ENCODE results near the gene GAB1. TPM values are rescaled to one million over a fixed set of nuclear protein-coding genes. Genes with fewer than 3 reads are reported as not detected.

GAB1 gene
- total RNA-seq, 1 experiment from 2014 or later = 3.8 TPM

DNA sequence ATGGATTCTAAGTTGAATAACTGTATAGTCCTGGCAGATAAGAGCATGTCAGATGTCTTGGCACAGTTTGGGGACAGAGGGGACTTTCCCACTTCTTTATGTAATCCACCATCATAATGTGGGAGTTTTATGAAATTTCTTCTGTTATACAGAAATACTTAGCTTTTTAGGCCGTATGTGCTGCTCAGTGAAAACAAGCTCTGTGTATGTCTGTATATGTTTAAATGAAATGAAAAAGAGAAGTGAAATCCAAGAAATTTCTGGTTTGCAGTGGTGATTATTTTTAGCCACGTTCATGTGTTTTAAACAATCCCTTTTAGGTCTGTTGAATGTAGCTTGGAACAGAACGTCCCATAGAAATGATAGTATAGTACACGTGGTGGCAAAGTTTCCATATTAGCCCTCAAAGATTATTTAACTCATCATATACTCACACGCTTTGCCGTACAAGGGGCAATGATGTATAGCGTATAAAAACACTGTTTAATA is 41.0 kb downstream of the GAB1 start:
- Histone ChIP-seq H3K27ac (ENCODE audit: low read depth, low read length) (no peak overlapping the region), H3K9me3 (ENCODE audit: control insufficient read depth in 1 of 2, insufficient read depth in 1 of 2, low read depth in 1 of 2, low read length in 2 of 2) (no peaks in the 10 kb centered on the region), H3K4me2 (ENCODE audit: low read length) (no peak overlapping the region), H3K27me3 (ENCODE audit: insufficient read depth, low read length) (no peaks in the 10 kb centered on the region), H2AFZ (ENCODE audit: low read depth, low read length, poor library complexity, severe bottlenecking) (no peak overlapping the region), H3K36me3 (ENCODE audit: control insufficient read depth in 1 of 2, insufficient read depth in 2 of 2, low read length in 2 of 2) (no peaks in the 10 kb centered on the region), H4K20me1 (ENCODE audit: insufficient read depth) (no peaks in the 10 kb centered on the region), H3K4me3 (replicated peaks in 1 of 2; ENCODE audit: low read depth in 1 of 2, low read length in 2 of 2) (no peak overlapping the region), H3K79me2 (ENCODE audit: insufficient read depth, low read length) (no peaks in the 10 kb centered on the region), H3K4me1 (ENCODE audit: control insufficient read depth in 1 of 2, insufficient read depth in 2 of 2, low read length in 2 of 2) (no peaks in the 10 kb centered on the region), H3K9ac (ENCODE audit: low read length) (no peak overlapping the region), H3K9me2 (ENCODE audit: insufficient read depth) (no peaks in the 10 kb centered on the region)
- RAD21 ChIA-PET (ENCODE audit: low non-redundant PET in 1 of 2, low total read pairs in 2 of 2, uncharacterized antibody in 2 of 2, unreplicated experiment in 2 of 2) = no interaction called here
- intact Hi-C loops (cut with micrococcal nuclease) = no loop called here
- ATAC-seq (no peak), DNase-seq (ENCODE audit: low read depth, low spot score) (no peak)
- CTCF ChIA-PET = no interaction called here
- no peak for TF ChIP-seq CEBPB (IDR thresholded peaks at IDR 0.05; ENCODE audit: low read depth)
- TF ChIP-seq, protein P1, sequence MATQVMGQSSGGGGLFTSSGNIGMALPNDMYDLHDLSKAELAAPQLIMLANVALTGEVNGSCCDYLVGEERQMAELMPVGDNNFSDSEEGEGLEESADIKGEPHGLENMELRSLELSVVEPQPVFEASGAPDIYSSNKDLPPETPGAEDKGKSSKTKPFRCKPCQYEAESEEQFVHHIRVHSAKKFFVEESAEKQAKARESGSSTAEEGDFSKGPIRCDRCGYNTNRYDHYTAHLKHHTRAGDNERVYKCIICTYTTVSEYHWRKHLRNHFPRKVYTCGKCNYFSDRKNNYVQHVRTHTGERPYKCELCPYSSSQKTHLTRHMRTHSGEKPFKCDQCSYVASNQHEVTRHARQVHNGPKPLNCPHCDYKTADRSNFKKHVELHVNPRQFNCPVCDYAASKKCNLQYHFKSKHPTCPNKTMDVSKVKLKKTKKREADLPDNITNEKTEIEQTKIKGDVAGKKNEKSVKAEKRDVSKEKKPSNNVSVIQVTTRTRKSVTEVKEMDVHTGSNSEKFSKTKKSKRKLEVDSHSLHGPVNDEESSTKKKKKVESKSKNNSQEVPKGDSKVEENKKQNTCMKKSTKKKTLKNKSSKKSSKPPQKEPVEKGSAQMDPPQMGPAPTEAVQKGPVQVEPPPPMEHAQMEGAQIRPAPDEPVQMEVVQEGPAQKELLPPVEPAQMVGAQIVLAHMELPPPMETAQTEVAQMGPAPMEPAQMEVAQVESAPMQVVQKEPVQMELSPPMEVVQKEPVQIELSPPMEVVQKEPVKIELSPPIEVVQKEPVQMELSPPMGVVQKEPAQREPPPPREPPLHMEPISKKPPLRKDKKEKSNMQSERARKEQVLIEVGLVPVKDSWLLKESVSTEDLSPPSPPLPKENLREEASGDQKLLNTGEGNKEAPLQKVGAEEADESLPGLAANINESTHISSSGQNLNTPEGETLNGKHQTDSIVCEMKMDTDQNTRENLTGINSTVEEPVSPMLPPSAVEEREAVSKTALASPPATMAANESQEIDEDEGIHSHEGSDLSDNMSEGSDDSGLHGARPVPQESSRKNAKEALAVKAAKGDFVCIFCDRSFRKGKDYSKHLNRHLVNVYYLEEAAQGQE (IDR thresholded peaks at IDR 0.05; ENCODE audit: low read depth) = no peak
- TF ChIP-seq TCF7L2 (IDR thresholded peaks at IDR 0.05; ENCODE audit: borderline replicate concordance, extremely low read depth, insufficient read depth, insufficient read length) = no peak
- TF ChIP-seq, protein P2, sequence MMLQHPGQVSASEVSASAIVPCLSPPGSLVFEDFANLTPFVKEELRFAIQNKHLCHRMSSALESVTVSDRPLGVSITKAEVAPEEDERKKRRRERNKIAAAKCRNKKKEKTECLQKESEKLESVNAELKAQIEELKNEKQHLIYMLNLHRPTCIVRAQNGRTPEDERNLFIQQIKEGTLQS (IDR thresholded peaks at IDR 0.05) = no peak
- no peak for TF ChIP-seq CBX3 (IDR thresholded peaks at IDR 0.05; ENCODE audit: low read depth)
- TF ChIP-seq EGR1 (IDR thresholded peaks at IDR 0.05; ENCODE audit: low read depth) = no peak
- TF ChIP-seq YY1 (IDR thresholded peaks at IDR 0.05; ENCODE audit: extremely low read depth, insufficient replicate concordance, low read depth, low read length) = no peak
- no peak for TF ChIP-seq SRF (IDR thresholded peaks at IDR 0.05; ENCODE audit: low read depth)
- TF ChIP-seq, protein P3, sequence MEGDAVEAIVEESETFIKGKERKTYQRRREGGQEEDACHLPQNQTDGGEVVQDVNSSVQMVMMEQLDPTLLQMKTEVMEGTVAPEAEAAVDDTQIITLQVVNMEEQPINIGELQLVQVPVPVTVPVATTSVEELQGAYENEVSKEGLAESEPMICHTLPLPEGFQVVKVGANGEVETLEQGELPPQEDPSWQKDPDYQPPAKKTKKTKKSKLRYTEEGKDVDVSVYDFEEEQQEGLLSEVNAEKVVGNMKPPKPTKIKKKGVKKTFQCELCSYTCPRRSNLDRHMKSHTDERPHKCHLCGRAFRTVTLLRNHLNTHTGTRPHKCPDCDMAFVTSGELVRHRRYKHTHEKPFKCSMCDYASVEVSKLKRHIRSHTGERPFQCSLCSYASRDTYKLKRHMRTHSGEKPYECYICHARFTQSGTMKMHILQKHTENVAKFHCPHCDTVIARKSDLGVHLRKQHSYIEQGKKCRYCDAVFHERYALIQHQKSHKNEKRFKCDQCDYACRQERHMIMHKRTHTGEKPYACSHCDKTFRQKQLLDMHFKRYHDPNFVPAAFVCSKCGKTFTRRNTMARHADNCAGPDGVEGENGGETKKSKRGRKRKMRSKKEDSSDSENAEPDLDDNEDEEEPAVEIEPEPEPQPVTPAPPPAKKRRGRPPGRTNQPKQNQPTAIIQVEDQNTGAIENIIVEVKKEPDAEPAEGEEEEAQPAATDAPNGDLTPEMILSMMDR (IDR thresholded peaks at IDR 0.05 in 2 of 3, conservative IDR thresholded peaks at IDR 0.05 in 1 of 3; ENCODE audit: borderline replicate concordance in 1 of 3, insufficient read depth in 1 of 3, low read depth in 2 of 3, low read length in 2 of 3) = no peak
- no peak for TF ChIP-seq POLR2A (IDR thresholded peaks at IDR 0.05; ENCODE audit: borderline replicate concordance, extremely low read depth, insufficient read depth, insufficient read length)
- TF ChIP-seq SP1 (IDR thresholded peaks at IDR 0.05; ENCODE audit: low read depth) = no peak
- BruUV-seq (replicated peaks) = no TSS peak
- POLR2A ChIA-PET = no interaction called here

Measured in HCT116 (cell line).